Tibial artery (tissue), 4 donors: Measurements from ENCODE around the gene NIPBL.

Experiments used
- DNase-seq, 2 donors: peaks; one replicate each; pipeline ENCODE4 v3.0.0-alpha.2; 2019
- H3K27ac ChIP-seq, 2 donors: fragments of 200-600 bp; sonication (generic) in 1 of 2; 1 replicate in 1 of 2; 2 replicates in 1 of 2; pipeline ENCODE4 v1.5.1; 2018 to 2019; ENCODE audit warnings: mild to moderate bottlenecking in 1 of 2
- H3K27me3 ChIP-seq, 2 donors: fragments of 200-600 bp; sonication (generic) in 1 of 2; one replicate each; pipeline versions ENCODE4 v1.5.1 to v1.6.0; 2016 to 2019
- H3K36me3 ChIP-seq, 3 donors: fragments of 200-600 bp; sonication (generic) in 2 of 3; one replicate each; pipeline ENCODE4 v1.5.1; 2016 to 2019; ENCODE audit warnings: mild to moderate bottlenecking in 2 of 3
- H3K4me1 ChIP-seq, 4 donors: fragments of 200-600 bp; sonication (generic) in 2 of 4; 1 replicate in 3 of 4; 2 replicates in 1 of 4; pipeline ENCODE4 v1.5.1; 2016 to 2019
- H3K4me3 ChIP-seq, 2 donors: fragments of 200-600 bp; sonication (generic) in 1 of 2; 1 replicate in 1 of 2; 2 replicates in 1 of 2; pipeline ENCODE4 v1.5.1; 2018 to 2019; ENCODE audit warnings: mild to moderate bottlenecking in 2 of 2
- H3K9me3 ChIP-seq, 3 donors: fragments of 200-600 bp; sonication (generic) in 1 of 3; one replicate each; pipeline ENCODE4 v1.5.1; 2016 to 2019
- intact Hi-C: fragments of 100-400 bp; cut with DNase I; formaldehyde crosslinking; loops from one replicate; pipeline ENCODE4 v1.15.0; 2023; ENCODE audit warnings: low total_unique reads
- TF ChIP-seq, protein P1 (sequence below), 2 experiments: fragments of 200-600 bp in 1 of 2; fragments of 450-650 bp in 1 of 2; IDR thresholded peaks; one replicate each; pipeline ENCODE4 v1.5.1; 2017 to 2019; ENCODE audit warnings: antibody characterized with exemption in 2 of 2, mild to moderate bottlenecking in 1 of 2, moderate library complexity in 1 of 2

The NIPBL gene

DNA sequence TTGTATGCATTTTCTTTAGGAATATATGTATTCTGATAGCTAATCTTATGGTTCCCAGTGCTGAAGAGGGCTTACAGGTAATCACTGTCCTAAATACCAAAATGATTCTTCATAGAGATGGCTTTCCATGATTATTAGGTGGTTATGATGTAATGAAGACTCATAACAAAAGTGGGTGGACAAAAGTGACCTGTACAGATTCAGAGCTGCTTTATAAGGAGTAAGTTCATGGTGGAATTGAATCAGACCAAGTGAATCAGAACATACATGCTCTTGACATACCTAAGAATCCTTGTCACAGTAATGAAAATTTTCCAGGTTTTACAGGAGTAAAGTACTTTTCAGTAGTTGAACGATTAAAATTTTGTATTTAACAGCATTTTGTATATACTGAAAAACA lies 105.6 kb downstream of the NIPBL start:
- no peaks in the 10 kb centered on the region for H3K9me3 ChIP-seq
- no peak overlapping the region for H3K27ac ChIP-seq
- no peak overlapping the region for H3K4me3 ChIP-seq
- no peak for DNase-seq
- no peaks in the 10 kb centered on the region for H3K4me1 ChIP-seq
- H3K27me3 ChIP-seq, result no peaks in the 10 kb centered on the region
- intact Hi-C loops, result no loop called here
- peaks cover 4 to 24% (median 5%) of the 10 kb centered on the region in 3 donors for H3K36me3 ChIP-seq
- TF ChIP-seq, protein P1, sequence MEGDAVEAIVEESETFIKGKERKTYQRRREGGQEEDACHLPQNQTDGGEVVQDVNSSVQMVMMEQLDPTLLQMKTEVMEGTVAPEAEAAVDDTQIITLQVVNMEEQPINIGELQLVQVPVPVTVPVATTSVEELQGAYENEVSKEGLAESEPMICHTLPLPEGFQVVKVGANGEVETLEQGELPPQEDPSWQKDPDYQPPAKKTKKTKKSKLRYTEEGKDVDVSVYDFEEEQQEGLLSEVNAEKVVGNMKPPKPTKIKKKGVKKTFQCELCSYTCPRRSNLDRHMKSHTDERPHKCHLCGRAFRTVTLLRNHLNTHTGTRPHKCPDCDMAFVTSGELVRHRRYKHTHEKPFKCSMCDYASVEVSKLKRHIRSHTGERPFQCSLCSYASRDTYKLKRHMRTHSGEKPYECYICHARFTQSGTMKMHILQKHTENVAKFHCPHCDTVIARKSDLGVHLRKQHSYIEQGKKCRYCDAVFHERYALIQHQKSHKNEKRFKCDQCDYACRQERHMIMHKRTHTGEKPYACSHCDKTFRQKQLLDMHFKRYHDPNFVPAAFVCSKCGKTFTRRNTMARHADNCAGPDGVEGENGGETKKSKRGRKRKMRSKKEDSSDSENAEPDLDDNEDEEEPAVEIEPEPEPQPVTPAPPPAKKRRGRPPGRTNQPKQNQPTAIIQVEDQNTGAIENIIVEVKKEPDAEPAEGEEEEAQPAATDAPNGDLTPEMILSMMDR (IDR thresholded peaks at IDR 0.05), result no peak

DNA sequence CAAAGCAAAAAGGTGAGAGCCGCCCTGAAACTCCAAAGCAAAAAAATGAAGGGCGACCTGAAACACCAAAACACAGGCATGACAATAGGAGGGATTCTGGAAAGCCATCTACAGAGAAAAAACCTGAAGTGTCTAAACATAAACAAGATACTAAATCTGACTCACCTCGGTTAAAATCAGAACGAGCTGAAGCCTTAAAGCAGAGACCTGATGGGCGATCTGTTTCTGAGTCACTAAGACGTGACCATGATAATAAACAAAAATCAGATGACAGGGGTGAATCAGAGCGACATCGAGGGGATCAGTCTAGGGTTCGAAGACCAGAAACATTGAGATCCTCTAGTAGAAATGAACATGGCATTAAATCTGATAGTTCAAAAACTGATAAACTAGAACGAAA lies 108.8 kb downstream of the NIPBL start:
- no peaks in the 10 kb centered on the region for H3K27me3 ChIP-seq
- no peak overlapping the region for H3K27ac ChIP-seq
- no peaks in the 10 kb centered on the region for H3K9me3 ChIP-seq
- DNase-seq, result no peak
- H3K4me1 ChIP-seq, result peaks cover 0 to 4% (median 0%) of the 10 kb centered on the region in 4 donors
- no peak overlapping the region for H3K4me3 ChIP-seq
- intact Hi-C loops, result no loop called here
- TF ChIP-seq, protein P1 (IDR thresholded peaks at IDR 0.05), result no peak
- peaks cover 0 to 15% (median 5%) of the 10 kb centered on the region in 3 donors for H3K36me3 ChIP-seq

DNA sequence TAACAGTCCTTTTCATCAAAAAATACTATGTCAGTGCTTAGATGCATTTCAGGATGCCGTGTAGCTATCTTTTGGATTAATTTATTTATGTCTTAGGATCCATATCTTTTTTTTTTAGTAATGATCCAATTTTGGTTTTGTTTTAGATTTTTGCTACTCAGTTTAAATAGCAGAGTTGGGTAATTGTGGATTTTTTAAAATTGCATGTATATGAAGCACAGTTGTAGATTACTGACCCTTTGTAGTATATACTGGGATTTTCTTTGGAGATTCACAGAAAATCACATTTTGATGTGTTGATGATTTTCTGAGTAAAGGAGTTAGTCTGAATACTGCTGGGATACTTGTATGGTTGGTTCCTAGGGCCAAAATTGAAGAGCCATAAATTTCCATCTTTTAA lies 111.8 kb downstream of the NIPBL start:
- H3K27me3 ChIP-seq, result no peaks in the 10 kb centered on the region
- DNase-seq, result no peak

DNA sequence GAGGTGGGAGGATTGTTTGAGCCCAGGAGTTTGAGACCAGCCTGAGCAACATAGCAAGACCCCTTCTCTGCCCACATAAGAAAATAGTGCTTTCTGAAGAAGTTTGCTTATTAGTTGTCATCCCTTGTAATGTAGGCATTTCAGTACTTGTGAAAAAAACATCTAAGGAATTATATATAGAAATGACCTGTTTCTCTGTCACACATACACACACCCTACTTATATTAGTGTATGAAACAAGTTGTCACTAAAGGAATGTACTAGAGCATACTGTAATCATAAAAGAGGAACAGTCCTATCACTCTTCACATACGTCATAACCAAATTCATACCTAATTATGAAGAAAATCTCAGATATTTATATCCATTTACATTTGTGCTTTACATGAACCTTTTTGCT lies 122.0 kb downstream of the NIPBL start:
- no peak overlapping the region for H3K4me3 ChIP-seq
- no peaks in the 10 kb centered on the region for H3K9me3 ChIP-seq
- H3K27ac ChIP-seq, result no peak overlapping the region
- TF ChIP-seq, protein P1 (IDR thresholded peaks at IDR 0.05), result no peak
- intact Hi-C loops, result no loop called here
- no peaks in the 10 kb centered on the region for H3K4me1 ChIP-seq
- peaks cover 30 to 67% (median 58%) of the 10 kb centered on the region in 3 donors for H3K36me3 ChIP-seq
- no peaks in the 10 kb centered on the region for H3K27me3 ChIP-seq
- no peak for DNase-seq

More for the DNA sequence above, 111.8 kb downstream of the NIPBL start:
- intact Hi-C loops, result no loop called here
- peaks cover 0 to 4% (median 0%) of the 10 kb centered on the region in 4 donors for H3K4me1 ChIP-seq
- H3K4me3 ChIP-seq, result no peak overlapping the region
- TF ChIP-seq, protein P1 (IDR thresholded peaks at IDR 0.05), result no peak
- H3K9me3 ChIP-seq, result no peaks in the 10 kb centered on the region
- H3K36me3 ChIP-seq, result peaks cover 0 to 15% (median 5%) of the 10 kb centered on the region in 3 donors
- no peak overlapping the region for H3K27ac ChIP-seq

DNA sequence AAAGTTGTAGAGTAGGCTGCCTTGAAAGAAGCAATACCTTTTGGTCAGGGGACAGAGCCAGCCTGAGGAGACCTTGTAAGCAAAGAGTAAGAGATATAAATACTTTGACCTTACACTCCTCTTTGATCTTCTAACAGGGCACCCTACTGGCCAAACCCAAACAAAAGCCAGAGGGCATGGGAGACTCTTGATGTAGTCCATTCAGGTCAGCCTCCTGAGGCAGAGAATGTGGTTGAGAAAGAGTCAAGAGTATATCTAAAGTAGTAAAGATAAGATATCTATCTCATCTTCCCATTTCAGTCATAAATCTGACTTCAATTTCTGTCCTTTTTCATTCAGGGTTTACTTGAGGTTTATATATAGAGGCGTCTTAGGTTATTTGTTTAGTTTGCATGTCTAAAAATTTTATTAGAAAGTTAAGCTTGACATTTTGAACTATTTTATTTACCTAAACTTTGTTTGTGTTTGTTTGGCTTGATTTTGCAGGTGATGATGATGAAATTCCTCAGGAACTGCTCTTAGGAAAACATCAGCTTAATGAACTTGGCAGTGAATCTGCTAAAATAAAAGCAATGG lies 125.7 kb downstream of the NIPBL start:
- DNase-seq, result no peak
- intact Hi-C loops, result no loop called here
- H3K27me3 ChIP-seq, result no peaks in the 10 kb centered on the region
- H3K4me1 ChIP-seq, result no peaks in the 10 kb centered on the region
- TF ChIP-seq, protein P1 (IDR thresholded peaks at IDR 0.05), result no peak
- H3K36me3 ChIP-seq, result peaks cover 40 to 66% (median 54%) of the 10 kb centered on the region in 3 donors
- H3K27ac ChIP-seq, result no peak overlapping the region
- no peak overlapping the region for H3K4me3 ChIP-seq
- no peaks in the 10 kb centered on the region for H3K9me3 ChIP-seq

DNA sequence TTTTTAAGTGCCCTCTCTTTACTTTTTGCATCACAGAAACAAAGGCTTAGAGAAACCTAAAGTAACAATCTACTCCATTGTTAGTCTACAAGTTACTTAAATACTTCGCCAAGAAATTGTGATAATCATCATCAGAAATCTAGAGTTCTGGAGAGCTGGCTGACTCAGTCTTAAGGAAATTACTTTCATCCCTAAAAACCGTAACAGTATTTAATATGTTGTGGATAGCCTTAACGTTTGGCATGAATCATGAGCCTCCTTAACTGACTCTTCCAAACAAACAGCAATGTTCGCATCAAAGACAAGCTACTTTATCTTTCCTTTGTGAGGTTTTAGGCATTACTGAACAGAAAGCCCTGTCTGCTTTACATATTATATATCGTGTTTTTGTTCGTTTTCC lies 128.7 kb downstream of the NIPBL start:
- intact Hi-C loops, result no loop called here

More for the DNA sequence above, 128.7 kb downstream of the NIPBL start:
- H3K27ac ChIP-seq, result no peak overlapping the region
- no peaks in the 10 kb centered on the region for H3K9me3 ChIP-seq
- H3K36me3 ChIP-seq, result peaks cover 58 to 72% (median 59%) of the 10 kb centered on the region in 3 donors
- H3K4me3 ChIP-seq, result no peak overlapping the region
- TF ChIP-seq, protein P1 (IDR thresholded peaks at IDR 0.05), result no peak
- no peaks in the 10 kb centered on the region for H3K27me3 ChIP-seq
- H3K4me1 ChIP-seq, result no peaks in the 10 kb centered on the region
- DNase-seq, result no peak
